DMS114 treated with DMSO at 0.1 percent for 48 hours (cell line): ENCODE results near the gene UBQLN2.
"Not testable (repeated sequence)": the region's sequence is repeated elsewhere in the genome, so short reads cannot be mapped to it uniquely, and the experiment has no call there.

Source experiments
- DNase-seq: peaks from one replicate; lab custom pipeline; 2025; ENCODE audit not compliant: unreplicated experiment; lab: John Stamatoyannopoulos, UW

The UBQLN2 gene

GRCh38 chrX:56563231-56564161, at the start of gene UBQLN2:
Gene UBQLN2, plus strand, starts transcription at chrX:56563627. Its CDS starts 247 bp downstream, at chrX:56563874.
- peak; percentile 54 for DNase-seq

DNA sequence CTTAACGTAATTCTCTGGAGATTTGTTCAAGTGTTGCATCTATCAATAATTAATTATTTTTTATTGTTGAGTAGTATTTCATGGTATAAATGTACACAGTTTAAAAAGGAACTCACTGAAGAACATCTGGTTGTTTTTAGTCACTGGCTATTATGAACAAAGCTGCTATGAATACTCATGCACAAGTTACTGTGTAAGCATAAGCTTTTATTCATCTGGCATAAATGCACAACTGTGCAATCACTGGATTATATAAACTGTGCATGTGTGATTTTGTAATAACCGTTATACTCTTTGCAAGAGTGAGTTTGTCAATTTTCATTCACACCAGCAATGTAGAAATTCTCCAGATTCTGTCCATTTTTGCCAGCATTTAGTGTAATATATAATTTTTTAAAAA, 43.8 kb upstream of the UBQLN2 start:
- no peak for DNase-seq

- not testable (repeated sequence) for DNase-seq
These were observed 33.9 kb upstream of the UBQLN2 start for GRCh38 chrX:56529482-56530007.

GRCh38 chrX:56530011-56530410, 33.4 kb upstream of the UBQLN2 start:
- DNase-seq, result no peak

DNA sequence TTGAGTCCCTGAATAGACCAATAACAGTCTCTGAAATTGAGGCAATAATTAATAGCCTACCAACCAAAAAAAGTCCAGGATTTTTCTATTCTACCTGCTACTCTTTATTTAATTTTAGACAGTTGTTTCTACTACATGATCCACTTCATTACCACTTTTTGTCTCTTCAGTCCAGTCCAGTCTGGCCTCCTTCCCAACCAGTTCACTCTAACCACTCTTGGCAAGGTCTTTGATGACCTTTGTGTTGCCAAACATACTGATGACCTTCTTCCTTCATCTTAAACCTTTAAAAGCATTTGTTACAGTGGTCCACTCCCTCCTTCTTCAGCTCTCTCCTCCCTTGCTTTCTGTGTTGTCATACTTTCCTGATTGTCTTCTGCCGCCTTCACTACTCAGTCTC, 12.8 kb upstream of the UBQLN2 start:
- DNase-seq, result no peak

DNA sequence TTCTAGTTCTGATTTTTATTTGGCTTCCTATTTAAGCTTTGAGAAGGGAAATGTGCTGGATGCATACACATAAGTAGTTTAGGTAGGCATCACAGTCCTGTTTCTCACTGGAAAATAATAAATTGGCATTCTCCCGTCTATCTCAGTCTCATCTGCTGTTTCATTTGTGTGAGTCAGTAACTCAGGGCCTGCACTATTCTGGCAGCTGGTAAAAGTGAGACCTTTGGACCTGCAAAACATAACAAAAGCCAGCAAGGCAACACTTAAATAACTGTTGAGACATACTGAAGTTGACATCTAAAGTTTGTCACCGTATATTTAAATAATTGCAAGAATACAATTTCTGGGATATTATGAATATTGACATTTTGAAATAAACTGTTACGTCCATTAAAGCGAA, 8.6 kb upstream of the UBQLN2 start:
- no peak for DNase-seq

- DNase-seq, result no peak
These were observed 6.0 kb upstream of the UBQLN2 start for GRCh38 chrX:56557376-56557929.

- DNase-seq, result no peak
These were observed 898 bp downstream of the UBQLN2 start for GRCh38 chrX:56564164-56564885.

DNA sequence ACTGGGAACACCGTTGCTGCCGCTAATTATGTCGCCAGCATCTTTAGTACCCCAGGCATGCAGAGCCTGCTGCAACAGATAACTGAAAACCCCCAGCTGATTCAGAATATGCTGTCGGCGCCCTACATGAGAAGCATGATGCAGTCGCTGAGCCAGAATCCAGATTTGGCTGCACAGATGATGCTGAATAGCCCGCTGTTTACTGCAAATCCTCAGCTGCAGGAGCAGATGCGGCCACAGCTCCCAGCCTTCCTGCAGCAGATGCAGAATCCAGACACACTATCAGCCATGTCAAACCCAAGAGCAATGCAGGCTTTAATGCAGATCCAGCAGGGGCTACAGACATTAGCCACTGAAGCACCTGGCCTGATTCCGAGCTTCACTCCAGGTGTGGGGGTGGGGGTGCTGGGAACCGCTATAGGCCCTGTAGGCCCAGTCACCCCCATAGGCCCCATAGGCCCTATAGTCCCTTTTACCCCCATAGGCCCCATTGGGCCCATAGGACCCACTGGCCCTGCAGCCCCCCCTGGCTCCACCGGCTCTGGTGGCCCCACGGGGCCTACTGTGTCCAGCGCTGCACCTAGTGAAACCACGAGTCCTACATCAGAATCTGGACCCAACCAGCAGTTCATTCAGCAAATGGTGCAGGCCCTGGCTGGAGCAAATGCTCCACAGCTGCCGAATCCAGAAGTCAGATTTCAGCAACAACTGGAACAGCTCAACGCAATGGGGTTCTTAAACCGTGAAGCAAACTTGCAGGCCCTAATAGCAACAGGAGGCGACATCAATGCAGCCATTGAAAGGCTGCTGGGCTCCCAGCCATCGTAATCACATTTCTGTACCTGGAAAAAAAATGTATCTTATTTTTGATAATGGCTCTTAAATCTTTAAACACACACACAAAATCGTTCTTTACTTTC, 1.8 kb downstream of the UBQLN2 start:
- no peak for DNase-seq

DNA sequence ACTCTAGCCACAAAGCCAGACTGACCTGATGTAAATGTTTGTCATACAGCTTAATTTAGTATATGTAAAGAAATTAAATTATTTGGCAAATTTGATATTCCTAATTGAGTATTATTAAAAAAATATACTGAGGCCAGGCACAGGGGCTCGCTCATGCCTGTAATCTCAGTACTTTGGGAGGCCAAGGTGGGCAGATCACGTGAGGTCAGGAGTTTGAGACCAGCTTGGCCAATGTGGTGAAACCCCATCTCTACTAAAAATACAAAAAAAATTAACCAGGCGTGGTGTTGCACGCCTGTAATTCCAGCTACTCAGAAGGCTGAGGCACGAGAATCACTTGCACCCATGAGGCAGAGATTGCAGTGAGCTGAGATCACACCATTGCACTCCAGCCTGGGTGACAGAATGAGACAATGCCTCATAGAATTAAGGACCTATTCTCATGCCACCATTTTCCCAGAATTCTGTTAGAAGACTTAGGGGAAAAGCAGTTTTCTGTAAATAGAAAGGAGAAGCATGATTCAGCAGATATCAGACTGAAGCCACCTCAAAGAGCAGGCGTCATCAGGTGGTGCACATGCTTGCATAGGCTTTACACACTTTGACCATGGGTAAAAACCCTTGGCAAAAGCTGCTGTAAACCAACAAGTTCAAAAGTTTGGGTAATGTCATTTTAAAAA, 6.1 kb downstream of the UBQLN2 start:
- DNase-seq, result no peak

DNA sequence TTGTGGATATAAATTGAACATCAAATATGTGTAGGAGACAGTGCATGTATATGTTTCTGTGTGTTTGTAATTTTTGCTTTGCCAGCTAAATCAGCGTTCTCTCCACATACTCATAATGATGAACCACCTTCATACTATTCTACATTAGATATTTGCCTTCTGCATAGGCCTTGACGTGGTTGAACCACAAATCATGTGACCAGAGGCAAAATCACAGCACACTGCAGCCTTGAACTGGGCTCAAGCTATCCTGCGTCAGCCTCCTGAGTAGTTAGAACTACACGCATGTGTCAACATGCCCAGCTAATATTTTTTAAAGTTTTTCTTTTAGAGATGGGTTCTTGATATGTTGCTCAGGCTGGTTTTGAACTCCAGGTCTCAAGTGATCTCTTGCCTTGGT, 9.5 kb downstream of the UBQLN2 start:
- DNase-seq, result no peak

DNA sequence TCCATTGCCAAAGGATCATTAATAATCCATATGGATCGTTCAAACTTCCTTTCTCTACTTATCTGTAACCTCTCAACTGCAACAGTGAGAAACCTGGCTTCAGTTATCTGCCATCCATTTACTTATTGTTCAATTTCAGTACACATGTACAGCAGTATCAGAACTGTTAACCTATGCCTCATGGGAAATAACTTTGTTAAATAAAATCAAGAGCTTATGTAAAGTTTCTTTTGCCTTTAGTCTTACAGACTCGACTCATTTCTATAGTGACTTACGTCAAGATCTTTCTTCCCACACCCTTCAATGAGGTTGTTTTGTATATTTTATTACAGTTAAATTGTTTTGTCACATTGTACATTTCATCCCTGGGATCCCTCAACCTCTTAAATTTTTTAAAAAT, 11.4 kb downstream of the UBQLN2 start:
- no peak for DNase-seq

DNA sequence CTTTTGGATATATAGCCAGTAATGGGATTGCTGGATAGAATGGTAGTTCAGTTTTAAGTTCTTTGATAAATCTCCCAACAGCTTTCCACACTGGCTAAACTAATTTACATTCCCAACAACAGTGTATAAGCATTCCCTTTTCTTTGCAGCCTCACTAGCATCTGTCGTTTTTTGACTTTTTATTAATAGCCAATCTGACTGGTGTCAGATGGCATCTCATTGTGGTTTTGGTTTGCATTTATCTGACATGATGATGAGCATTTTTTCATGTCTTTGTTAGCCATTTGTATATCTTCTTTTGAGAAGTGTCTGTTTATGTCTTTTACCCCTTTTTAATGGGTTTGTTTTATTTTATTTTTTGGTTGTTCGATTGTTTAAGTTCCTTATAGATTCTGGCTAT, 13.3 kb downstream of the UBQLN2 start:
- DNase-seq, result no peak

DNA sequence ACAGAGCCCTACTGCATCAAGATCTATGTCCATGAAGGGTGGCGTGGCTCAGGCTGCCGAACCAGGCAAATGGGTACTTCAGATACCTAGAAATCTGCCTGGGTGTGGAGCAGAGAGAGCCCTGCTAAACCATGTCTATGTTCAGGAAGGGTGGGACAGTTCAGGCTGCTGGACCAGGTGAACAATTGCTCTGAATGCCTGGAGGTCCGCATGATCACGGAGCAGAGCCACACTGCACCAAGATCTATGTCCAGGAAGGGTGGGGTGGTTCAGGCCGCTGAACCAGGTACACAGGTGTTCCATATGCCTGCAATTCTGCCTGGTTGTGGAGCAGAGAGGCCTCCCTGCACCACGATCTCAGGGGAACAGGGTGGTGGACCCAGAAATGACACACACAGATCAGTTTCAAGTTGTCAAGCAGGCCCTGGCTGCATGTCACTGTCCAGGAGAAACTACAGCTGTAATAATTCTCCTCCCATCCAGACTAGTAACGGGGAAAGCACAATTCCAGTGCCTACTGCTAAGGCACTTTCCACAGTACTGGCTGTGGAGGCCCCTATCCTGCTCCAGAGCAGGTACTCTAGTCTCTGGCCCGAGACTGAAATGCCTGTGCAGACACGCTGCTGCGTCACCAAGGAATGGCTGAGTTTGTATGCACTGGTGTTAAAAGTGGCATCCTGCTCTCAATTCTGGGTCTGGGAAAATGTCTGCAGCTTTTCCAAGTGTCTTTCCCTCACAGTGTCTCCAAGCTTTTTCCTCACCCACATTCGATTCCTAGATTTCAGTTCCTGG, 25.2 kb downstream of the UBQLN2 start:
- DNase-seq, result no peak

DNA sequence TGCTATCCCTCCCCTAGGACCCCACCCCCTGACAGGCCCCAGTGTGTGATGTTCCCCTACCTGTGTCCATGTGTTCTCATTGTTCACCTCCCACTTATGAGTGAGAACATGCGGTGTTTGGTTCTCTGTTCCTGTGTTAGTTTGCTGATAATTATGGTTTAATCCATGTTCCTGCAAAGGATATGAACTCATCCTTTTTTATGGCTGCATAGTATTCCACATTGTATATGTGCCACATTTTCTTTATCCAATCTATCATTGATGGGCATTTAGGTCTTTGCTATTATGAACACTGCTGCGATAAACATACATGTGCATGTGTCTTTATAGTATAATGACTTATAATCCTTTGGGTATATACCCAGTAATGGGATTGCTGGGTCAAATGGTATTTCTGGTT, 28.4 kb downstream of the UBQLN2 start:
- not testable (repeated sequence) for DNase-seq

- DNase-seq, result no peak
These were observed 36.7 kb downstream of the UBQLN2 start for GRCh38 chrX:56600141-56600540.

DNA sequence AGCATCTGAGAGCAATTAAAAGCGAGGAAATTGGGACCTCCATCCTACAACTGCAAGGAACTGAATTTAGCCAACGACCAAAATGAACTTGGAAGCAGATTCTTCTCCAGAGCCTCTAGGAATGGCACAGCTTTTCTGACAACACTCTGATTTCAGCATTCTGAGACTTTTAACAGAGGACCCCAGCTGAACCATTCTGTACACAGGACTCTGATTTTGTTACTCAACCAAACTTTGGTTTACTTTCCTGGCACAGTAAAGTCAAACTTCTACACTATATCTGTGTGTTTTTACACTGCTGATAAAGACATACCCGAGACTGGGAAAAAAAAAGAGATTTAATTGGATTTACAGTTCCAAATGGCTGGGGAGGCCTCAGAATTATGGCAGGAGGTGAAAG, 37.6 kb downstream of the UBQLN2 start:
- DNase-seq, result no peak

GRCh38 chrX:56615282-56615681, 51.9 kb downstream of the UBQLN2 start:
- DNase-seq, result no peak
